Measurements from ENCODE around the gene XXYLT1.

XXYLT1 gene

DNA sequence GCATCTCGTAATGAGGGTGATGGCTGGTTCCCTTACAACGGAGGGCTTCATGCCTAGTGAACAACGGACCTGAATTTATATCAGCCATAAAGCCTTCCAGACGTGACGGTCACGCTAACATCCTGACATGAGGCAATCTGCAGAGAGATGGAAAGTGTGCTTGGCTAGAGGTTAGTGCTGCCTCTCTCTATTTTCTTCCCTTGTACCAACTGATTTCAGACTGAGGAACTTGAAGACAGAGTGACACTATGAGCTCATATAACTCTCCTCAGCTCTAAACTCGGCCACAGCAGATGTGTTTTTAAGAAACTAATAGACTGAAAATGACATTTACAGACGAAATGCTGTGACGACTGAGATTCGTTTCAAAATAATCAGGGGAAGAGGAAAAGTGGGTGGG lies 122.4 kb downstream of the XXYLT1 start:
- DNase-seq = no peak

DNA sequence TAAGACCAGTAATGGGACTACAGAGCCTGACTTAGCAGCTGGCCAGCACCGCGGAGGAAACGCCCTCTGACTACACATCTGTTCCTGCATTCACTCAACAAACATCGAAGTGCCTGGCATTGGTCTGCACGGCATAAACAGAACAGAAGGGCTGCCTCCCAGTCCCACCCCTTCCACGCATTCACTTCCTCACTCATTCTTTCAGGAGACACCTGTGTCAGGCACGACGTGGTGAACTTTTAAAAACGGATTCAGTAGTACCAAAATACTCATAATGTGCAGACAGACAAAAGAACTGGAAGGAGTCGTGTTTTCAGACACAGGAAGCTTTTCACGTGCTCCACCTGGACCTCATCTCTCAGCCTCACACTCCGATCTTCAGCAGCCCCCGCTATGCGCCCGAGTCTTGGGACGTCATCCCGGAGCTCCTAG lies 123.3 kb downstream of the XXYLT1 start:
- no peak for DNase-seq

DNA sequence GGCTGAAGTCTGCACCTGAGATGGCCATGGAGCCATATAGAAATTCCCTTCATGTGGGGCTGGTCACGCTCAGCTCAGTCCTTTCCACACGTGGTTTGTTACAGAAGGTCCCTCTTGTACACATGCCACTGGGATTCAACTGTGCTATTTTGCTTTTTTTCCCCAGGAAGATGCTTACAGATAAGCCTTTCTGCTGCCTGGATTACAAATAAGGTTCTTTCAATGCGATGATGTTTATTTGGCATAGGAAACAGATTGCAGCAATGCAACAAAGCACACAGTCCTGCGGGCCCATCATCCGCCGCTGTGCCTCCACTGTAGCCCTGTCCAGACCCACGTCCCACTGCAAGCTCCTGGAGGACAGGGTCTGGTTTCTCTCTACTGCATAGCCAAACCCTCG lies 124.8 kb downstream of the XXYLT1 start:
- DNase-seq = no peak

DNA sequence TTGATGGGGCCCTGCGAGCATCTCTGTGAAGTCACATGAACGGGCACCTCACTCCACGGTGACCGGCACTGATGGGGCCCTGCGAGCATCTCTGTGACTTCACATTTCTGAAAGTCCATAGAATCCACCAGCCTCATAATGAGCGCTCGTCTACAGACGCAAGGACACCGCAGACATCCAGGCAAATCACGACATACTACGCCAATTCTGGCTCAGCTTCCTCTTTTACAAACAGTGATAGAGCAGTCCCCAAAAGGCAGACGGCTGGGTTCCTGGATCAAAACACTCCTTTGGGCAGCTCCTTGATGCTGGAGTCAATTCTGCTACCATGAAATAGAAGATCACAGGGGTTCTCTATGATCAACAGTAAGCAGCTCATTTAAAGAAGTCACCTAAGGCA lies 125.4 kb downstream of the XXYLT1 start:
- no peak for DNase-seq

DNA sequence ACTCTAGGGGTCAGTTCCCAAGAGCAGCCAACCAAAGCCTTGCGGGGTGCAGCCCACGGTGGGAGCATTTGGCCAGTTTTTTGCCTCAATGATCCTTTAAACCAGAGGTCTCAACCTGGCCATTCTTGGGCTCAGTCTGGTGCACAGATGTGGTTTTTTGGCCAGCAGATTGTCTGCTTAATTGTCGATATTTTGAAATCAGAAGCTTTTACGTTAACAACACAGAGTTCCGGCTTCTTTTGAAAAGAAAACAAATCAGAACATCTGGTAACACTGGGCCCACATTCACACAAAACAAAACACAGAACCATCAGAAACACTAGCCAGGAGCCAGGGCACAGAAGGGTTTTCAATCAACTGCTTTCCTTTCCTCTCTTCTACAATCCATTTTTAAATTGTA lies 127.7 kb downstream of the XXYLT1 start:
- DNase-seq = no peak

DNA sequence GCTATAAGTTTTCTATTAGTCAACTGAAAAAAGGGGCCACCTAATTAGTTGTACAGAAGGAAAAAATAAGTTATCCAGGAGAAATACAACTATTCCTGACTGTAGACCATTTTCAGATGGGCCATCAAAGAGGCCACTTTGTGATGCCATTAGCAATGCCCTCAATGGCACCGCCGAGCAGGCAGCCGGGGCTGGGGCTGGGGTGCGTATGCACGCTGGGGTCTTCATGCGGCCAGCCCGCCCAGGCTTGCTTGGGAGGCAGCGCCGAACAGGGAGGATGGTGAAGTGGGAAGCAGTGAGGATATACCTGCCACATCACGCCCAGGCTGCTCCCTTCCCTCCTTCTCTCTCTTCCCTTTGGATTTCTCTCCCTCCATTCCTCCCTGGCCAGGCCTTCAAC lies 128.4 kb downstream of the XXYLT1 start:
- DNase-seq = no peak

DNA sequence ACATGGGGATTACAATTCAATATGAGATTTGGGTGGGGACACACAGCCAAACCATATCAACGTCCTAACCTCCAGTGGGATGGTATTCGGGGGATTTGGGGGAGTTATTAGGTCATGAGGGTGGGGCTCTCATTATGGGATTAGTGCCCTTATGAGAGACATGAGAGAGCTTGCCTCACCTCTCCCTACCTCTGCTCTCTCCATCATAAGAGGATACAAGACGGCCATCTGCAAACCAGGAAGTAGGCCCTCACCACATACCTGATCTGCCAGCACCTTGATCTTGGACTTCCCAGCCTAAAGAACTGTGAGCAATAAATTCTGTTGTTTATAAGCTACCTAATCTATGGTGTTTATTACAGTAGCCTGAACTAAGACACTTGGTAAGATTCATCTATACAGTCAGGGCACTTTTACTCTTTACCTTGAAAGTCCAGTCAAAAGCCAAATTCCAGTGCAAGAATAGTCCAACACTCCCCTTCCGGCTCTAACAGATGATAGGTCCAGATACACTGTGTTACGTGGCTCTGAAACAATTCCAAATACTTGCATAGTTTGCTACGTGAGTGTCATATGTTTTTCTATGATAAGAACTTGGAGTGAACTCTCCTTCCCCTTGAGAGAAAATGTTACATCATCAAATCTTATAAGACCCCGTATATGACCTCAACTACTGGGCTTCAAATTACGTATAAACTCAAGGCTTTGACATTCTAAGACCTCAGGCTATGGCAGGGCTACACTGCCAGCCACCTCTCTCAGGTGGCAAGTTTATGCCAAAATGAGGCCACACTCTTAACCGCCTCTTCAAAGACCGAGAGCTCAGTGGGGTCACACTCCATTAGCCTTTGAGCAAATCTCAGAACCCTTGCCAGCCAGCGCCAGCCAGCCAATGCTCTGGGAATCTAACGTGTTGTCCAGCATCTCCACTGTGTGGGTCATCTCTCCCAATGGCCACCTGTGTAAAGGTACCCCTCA lies 129.9 kb downstream of the XXYLT1 start:
- no peak for DNase-seq

DNA sequence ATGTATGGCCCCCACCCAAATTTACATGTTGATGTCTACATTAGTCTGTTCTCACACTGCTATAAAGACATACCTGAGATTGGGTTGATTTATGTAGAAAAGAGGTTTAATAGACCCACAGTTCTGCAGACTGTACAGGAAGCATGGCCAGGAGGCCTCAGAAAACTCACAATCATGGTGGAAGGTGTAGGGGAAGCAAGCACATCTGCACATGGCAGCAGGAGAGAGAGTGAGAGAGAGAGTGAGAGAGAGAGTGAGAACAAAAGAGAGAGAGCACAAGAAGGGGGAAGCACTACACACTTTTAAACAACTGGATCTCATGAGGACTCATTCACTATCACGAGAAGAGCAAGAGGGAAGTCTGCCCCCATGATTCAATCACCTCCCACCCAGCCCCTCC lies 130.5 kb downstream of the XXYLT1 start:
- no peak for DNase-seq

DNA sequence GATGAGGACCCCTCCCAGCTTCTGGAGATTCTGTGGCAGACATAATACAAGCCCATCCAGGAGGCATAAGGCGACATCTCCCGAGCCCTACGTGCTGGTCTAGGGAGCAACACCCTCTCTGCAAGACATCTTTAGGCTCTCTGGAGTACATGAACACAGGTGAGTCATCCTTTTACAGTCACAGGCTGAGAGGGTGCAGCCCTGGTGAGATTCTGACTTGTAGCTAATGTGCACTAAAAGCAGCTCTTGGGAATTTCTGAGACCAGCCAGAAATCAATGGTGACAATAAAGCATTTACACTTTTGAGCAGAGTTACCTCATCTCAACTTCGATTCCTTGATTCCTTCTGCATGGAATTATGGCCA lies 131.1 kb downstream of the XXYLT1 start:
- no peak for DNase-seq

DNA sequence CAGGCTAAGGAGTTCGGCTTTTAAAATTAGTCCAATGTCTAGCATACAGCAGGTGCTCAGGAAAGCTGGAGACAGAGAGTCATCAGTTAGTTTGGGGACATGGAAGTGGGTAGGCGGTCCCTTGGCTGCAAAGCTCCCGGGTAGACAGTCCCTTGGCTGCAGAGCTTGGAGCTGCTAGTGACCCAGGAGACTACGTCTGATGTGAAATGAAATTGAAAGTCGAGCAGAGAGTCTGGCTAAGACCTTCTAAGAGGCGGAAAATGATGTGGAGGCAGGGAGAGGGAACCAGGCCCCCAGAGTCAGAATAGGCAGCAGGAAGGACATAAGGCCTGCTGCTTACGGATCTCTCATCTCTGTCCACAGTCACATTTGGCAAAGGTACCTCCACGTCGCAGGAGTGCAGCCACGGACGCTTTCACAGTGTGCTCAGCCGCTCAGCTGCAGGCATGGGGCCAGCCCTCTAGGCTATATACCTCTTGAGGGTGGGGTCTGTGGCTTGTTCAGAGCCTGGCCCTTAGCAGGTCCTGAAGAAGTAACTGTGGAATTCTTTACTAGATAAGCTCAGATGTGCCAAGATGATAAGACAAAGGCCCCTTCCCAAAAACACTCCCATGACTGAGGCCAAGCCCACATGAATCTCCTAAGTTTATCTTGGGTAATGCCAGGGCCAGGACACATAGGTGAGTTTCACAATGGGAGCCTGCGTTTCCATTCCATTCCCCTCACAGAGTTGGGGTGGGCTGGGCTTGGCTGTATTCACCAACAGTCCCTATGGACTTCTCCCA lies 131.7 kb downstream of the XXYLT1 start:
- no peak for DNase-seq

DNA sequence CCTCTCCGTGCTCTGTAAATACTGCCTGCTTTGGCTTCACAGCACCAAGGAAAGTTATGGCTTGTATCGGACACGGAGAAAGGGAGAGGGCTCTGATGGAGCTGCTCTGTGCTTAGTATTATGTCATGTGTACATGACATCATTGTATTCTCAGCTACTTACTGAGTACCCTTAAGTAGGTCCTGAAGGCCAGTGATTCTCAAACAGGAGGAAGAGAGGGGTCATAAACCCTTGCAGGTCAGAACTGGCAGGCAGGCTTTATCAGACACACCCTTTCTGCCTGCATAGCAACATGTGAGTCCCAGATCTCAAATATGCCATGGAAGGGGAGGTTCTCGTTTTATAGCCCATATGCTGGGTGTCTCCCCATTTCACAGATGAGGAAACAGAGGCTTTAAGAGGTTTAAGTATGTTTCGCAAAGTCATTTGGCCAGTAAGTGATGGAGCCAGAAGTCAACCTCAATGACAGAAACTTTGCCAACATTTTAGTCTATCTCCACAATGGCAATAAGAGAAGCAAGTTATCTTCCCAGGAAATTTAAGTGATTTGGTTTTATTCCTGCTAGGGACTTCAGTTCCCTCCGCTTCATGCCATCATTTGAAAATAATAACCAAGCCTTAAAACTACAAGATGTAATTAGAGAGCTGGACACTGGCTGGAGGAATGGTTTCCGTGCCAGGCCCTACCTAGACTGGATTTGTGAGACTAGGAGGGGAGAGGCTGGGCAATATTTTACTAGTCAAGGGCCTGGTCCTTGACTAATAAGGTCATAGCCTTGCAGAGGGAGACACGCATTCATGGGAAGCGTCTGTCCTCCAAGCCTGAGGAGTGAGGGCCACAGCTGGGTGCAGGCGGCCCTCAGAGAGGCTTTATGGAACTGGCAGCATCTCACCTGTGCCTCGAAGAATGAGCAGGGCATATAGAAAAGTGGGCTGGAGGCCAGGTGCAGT lies 133.0 kb downstream of the XXYLT1 start:
- DNase-seq = no peak

DNA sequence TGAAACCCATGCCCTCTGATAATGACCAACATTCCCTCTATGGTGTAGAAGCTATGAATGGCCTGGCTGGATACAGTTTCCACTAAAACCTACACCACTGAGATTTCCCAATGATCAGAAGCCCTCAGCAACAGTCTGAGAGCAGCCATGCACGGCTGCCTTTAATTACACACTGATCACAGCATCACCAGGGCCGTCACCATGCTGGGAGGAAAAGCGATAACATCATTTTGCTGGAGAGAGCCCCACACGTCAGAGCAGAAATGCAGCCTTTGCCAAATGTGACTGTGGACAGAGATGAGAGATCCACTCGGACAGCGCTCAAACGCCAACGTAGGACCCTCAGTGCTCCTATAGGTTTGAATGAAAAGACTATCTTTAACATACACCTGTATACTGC lies 135.0 kb downstream of the XXYLT1 start:
- no peak for DNase-seq

DNA sequence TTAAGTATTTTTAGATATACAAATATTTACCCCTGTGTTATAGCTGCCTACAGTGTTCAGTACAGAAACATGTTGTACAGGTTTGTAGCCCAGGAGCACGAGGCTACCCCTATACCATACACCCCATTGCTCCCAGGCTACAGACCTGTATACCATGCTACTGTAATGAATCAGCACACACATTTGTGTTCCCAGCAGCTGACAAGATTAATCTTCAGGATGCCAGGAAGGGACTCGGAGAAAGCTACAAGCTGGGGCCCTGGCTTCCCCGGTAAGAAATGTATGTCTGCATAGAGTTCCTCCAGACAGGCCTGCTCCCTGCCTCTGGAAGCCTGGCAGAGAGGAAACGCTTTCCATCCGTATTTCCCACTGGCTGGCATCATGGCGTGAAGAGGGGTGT lies 136.5 kb downstream of the XXYLT1 start:
- DNase-seq = no peak

DNA sequence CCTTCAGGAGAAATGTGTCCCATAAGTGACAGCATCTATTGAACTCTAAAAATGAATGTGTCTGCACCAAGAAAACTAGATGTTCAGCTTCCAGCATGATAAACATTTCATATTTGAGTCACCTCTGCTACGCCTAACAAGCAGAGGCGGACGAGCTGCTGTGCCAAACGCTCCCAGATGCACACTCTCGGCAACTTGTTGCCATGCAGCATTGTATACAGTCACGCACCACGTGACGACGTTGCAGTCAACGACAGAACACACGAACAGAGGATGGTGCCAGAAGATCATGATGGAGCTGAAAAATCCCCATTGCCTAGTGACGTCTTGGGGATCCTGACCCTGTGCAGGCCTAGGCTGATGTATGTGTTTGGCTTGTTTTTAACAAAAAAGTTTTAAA lies 137.5 kb downstream of the XXYLT1 start:
- peak in 1 of 2 experiments; percentile 62 for DNase-seq

DNA sequence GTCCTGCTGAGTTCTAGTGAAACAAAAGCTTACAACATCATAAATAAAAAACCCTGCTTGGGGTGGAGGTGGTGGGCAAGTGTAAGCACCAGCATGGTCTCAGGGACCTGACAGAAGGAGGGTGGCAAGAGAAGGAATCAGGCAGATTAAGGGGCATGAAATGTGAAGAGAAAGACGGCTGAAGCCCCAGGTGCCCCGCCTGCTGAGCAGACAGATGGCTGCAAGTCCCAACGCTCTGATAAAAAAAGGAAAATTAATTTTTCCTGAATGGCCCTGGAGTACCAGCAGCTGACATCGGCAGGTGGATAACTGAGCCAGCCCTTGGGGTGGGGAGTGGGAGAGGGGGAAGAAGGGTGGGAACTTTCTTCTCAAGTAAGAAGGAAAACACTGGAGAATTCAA lies 137.9 kb downstream of the XXYLT1 start:
- no peak for DNase-seq

DNA sequence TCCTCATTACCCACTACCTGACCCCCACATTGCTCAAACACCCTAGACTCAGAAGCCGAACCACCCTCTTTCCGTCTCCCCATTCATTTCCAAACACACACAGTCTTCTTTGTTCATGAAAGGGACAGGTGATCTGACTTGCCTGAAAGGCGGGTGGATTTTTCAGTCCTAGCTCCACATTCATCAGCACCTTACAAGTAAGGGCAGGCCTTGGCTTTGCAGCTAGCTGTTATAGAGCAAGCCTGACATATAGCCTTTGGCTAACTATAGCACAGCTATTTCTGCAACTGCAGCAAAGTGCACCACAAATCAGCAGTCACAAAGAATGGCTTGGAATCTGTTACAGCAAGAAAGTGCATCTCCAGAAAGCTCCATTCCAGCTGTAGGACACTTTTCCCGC lies 139.8 kb downstream of the XXYLT1 start:
- no peak for DNase-seq

DNA sequence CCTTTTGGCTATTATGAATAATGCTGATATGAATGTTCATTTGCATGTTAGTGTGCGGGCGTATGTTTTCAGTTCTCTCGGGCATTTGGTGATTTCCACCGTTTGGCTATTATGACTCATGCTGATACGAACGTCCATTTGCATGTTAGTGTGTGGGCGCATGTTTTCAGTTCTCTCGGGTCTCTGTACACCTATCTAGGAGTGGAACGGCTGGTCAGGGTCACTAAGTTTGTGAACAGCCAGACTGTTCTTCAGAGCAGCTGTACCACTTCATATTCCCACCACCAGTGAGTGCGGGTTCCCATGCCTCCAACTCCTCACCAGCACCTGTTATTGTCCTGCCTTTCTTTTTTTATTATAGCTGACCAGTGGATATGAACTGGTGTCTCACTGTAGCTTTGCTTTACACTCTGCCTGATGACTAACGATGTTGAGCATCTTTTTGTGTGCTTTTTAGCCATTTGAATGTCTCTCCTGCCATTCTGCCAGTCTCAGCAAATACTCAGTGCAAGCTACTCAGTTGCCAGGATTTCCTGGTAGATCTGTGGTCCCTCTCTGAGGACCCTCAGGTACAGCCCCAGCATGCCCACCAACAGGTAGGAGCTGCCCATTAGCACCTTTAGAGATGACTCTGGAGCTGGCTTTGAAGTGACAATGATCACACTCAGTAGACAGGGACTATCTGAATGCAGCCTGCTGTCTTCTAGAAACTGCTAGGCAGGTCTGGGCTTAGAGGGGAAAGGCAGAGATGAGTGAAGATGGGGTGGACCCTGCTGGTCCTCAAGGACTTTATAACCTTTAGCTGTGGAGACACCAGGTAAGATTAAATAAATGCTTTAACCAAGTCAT lies 141.1 kb downstream of the XXYLT1 start:
- DNase-seq = no peak

DNA sequence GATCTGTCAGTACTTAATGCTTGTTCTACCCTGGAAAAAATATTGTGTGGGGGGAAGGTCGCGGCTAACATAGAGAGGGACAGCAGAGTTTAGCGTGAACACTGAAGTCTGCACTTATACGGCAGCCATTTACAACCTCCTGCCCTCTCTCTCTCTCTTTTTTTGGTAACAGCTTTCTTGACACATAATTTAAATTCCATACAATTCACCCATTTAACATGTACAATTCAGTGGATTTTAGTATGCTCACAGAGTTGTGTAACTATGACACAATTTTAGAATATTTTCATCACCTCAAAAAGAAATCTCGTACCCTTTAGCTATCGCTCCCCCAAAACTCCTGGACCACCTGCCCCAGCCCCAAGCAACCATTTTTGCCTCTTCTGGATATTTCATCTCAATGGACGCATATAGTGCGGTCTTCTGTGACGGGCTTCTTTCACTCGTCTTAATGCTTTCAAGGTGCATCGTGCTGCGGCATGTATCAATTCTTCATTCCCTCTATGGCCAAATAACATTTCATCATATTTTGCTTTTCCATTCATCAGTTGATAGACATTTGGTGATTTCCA lies 141.8 kb downstream of the XXYLT1 start:
- no peak for DNase-seq

DNA sequence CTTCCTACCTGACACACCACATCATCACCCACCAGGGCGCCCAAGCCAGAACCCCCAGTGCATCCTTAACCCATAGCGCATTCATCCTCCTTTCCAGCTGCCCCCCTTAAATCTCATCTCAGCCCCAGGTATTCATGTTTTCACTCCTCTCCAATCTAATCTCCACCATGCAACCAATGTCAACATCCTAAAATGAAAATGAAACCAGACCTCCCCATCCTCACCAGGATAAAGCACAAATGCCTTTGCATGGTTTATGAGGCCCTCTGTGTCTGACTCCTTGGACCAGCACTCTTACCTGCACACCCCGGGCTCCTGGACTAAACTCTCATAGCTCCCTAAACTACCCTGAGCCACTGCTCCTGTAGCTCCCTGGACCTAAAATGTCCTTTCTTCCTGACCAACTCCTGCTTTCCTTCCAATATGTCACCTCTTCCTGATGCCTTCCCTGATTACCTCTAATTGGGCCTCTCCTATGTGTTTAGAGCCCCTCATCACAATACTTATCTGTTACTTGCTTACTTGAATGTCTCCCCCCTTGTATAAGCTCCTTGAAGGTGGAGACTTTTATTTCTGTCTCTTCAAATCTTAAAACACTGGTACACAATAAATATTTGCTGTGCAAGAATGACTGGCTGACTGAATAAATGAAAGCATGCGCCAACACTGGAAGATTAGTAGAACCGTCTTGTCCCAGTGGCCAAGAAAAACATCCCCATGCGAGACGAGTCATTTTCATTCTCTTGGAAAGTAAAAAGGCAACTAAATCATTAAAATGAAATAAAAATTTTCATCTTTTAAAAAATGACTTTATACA lies 142.5 kb downstream of the XXYLT1 start:
- DNase-seq = no peak

DNA sequence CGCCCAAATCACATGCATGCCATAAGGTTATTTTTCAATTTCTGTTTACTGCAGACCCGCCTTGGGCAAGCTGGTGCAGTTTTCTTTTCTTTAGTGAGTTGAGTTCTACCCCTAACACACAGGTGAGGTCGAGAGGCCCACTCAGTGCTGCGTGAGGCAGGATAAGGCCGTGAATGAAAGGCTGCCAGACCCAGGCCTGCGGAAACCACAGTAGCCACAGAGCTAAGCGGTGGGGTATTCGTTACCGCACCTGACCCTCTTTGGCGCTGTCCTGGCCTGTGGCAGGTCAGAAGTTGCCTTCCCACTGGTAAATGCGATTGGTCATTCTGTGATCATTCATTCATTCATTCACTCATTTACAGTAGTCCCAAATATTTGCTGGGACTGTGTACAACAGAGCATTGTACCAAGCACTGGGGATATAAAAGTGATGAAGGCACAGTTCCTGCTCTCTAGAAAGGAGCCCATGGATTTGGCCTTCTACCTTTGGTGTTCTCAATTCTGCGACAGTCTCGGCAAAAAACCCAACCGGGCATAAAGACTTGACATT lies 144.8 kb downstream of the XXYLT1 start:
- DNase-seq = no peak

All from NCI-H446 (cell line).